Measurements from ENCODE around the gene PRRG2.

DNA sequence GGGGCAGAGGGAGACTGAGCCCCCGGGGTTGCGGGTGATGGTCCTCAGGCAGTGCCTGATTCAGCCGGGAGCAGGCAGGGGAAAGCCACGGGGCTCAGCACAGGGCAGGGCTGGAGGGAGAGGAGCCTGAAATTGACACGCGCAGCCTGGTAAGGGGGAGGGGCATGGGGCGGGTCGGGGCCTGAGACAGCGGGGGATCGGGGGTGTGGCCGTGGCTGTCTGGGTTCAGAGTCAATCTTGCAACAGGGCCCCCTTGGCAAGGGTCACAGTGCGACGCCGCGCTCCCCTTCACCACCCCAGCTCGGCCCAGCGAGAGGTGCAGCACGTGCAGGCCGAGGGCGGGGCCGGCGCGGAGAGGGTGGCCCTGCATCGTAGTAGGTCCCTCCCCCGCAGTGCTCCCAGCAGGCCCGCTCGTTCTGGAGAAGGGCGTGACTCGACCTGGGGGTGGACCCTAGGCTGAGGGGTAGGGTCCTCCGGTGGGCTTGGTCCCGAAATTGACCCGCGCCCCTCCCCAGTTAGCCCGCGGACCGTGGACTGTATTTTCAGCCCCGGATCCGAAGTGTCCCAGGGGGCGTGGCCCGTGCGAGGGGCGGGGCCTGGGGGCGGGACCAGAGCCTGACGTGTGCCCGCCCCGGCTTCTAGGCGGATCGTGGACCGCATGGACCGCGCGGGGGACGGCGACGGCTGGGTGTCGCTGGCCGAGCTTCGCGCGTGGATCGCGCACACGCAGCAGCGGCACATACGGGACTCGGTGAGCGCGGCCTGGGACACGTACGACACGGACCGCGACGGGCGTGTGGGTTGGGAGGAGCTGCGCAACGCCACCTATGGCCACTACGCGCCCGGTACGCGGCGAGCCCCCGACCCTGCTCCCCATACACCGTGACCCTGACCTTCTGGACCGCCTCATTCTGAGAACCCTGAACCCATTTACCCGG is 47.3 kb upstream of the PRRG2 start:
- TF ChIP-seq ZFX (CRISPR knock-in tag; IDR thresholded peaks at IDR 0.05; ENCODE audit: low read depth) (no peak), POLR2AphosphoS5 (IDR thresholded peaks at IDR 0.05; ENCODE audit: low read depth, low read length) (no peak), ZNF530 (CRISPR knock-in tag; IDR thresholded peaks at IDR 0.05; ENCODE audit: low read depth) (no peak), ZMAT5 (CRISPR knock-in tag; IDR thresholded peaks at IDR 0.05; ENCODE audit: borderline replicate concordance, low read depth) (no peak), JUN (CRISPR knock-in tag; IDR thresholded peaks at IDR 0.05) (no peak), NKX3-1 (CRISPR knock-in tag; IDR thresholded peaks at IDR 0.05) (no peak), ARNTL (CRISPR knock-in tag; IDR thresholded peaks at IDR 0.05) (no peak)
- TF ChIP-seq, protein P1, sequence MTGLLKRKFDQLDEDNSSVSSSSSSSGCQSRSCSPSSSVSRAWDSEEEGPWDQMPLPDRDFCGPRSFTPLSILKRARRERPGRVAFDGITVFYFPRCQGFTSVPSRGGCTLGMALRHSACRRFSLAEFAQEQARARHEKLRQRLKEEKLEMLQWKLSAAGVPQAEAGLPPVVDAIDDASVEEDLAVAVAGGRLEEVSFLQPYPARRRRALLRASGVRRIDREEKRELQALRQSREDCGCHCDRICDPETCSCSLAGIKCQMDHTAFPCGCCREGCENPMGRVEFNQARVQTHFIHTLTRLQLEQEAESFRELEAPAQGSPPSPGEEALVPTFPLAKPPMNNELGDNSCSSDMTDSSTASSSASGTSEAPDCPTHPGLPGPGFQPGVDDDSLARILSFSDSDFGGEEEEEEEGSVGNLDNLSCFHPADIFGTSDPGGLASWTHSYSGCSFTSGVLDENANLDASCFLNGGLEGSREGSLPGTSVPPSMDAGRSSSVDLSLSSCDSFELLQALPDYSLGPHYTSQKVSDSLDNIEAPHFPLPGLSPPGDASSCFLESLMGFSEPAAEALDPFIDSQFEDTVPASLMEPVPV (CRISPR knock-in tag; IDR thresholded peaks at IDR 0.05), result no peak
- TF ChIP-seq, protein P2, sequence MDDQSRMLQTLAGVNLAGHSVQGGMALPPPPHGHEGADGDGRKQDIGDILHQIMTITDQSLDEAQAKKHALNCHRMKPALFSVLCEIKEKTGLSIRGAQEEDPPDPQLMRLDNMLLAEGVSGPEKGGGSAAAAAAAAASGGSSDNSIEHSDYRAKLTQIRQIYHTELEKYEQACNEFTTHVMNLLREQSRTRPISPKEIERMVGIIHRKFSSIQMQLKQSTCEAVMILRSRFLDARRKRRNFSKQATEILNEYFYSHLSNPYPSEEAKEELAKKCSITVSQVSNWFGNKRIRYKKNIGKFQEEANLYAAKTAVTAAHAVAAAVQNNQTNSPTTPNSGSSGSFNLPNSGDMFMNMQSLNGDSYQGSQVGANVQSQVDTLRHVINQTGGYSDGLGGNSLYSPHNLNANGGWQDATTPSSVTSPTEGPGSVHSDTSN (CRISPR knock-in tag; IDR thresholded peaks at IDR 0.05; ENCODE audit: borderline replicate concordance), result no peak
- TF ChIP-seq, protein P3, sequence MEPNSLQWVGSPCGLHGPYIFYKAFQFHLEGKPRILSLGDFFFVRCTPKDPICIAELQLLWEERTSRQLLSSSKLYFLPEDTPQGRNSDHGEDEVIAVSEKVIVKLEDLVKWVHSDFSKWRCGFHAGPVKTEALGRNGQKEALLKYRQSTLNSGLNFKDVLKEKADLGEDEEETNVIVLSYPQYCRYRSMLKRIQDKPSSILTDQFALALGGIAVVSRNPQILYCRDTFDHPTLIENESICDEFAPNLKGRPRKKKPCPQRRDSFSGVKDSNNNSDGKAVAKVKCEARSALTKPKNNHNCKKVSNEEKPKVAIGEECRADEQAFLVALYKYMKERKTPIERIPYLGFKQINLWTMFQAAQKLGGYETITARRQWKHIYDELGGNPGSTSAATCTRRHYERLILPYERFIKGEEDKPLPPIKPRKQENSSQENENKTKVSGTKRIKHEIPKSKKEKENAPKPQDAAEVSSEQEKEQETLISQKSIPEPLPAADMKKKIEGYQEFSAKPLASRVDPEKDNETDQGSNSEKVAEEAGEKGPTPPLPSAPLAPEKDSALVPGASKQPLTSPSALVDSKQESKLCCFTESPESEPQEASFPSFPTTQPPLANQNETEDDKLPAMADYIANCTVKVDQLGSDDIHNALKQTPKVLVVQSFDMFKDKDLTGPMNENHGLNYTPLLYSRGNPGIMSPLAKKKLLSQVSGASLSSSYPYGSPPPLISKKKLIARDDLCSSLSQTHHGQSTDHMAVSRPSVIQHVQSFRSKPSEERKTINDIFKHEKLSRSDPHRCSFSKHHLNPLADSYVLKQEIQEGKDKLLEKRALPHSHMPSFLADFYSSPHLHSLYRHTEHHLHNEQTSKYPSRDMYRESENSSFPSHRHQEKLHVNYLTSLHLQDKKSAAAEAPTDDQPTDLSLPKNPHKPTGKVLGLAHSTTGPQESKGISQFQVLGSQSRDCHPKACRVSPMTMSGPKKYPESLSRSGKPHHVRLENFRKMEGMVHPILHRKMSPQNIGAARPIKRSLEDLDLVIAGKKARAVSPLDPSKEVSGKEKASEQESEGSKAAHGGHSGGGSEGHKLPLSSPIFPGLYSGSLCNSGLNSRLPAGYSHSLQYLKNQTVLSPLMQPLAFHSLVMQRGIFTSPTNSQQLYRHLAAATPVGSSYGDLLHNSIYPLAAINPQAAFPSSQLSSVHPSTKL (CRISPR knock-in tag; IDR thresholded peaks at IDR 0.05), result no peak

All from HepG2 (cell line).